GM13976 (cell line): ENCODE data around the gene LIPA.

ENCODE experiments used
- DNase-seq: peaks from one replicate; pipeline ENCODE4 v3.0.0; 2012; ENCODE audit warnings: low spot score
- in situ Hi-C: fragments of 300-500 bp; cut with MboI; formaldehyde crosslinking; loops from one replicate; pipeline ENCODE4 v1.12.0; 2022; ENCODE audit warnings: low sequenced_read_pairs, mixed read lengths, inconsistent platforms; ENCODE audit not compliant: unreplicated experiment
- TF ChIP-seq, protein P1 (sequence below): IDR thresholded peaks from 2 replicates; pipeline ENCODE4 v1.5.1; 2012; ENCODE audit warnings: borderline replicate concordance, mild to moderate bottlenecking; ENCODE audit not compliant: insufficient read depth; ENCODE audit errors: extremely low read depth, missing control alignments, control extremely low read depth

The LIPA gene

GRCh38 chr10:89263091-89263490 lies 11.5 kb upstream of the LIPA start:
- TF ChIP-seq, protein P1, sequence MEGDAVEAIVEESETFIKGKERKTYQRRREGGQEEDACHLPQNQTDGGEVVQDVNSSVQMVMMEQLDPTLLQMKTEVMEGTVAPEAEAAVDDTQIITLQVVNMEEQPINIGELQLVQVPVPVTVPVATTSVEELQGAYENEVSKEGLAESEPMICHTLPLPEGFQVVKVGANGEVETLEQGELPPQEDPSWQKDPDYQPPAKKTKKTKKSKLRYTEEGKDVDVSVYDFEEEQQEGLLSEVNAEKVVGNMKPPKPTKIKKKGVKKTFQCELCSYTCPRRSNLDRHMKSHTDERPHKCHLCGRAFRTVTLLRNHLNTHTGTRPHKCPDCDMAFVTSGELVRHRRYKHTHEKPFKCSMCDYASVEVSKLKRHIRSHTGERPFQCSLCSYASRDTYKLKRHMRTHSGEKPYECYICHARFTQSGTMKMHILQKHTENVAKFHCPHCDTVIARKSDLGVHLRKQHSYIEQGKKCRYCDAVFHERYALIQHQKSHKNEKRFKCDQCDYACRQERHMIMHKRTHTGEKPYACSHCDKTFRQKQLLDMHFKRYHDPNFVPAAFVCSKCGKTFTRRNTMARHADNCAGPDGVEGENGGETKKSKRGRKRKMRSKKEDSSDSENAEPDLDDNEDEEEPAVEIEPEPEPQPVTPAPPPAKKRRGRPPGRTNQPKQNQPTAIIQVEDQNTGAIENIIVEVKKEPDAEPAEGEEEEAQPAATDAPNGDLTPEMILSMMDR = no peak
- DNase-seq = no peak

GRCh38 chr10:89262086-89263051 lies 10.8 kb upstream of the LIPA start:
- DNase-seq = no peak
- in situ Hi-C loops = no loop called here
- TF ChIP-seq, protein P1 = no peak

More at GRCh38 chr10:89263091-89263490, 11.5 kb upstream of the LIPA start:
- in situ Hi-C loops = no loop called here

DNA sequence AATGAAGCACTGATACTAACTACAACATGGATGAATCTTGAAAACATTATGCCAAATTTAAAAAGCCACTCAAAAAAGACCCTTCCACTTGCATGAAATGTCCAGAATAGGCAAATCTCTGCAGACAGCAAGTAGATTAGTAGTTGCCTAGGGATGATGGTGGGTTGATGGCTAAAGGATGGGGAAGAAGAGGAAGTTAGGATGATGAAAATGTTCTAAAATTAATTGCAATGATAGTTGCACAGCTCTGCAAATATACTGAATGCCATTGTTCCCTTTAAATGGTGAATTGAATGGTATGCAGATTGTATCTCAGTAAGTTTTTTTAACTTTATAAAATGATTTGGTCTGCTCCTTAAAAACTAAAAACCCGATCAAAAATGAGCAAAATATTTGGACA lies 7.3 kb upstream of the LIPA start:
- in situ Hi-C loops = no loop called here
- TF ChIP-seq, protein P1 = no peak

GRCh38 chr10:89257581-89257980 lies 6.0 kb upstream of the LIPA start:
- TF ChIP-seq, protein P1 = no peak
- no peak for DNase-seq
- in situ Hi-C loops = no loop called here

More for the DNA sequence above, 7.3 kb upstream of the LIPA start:
- DNase-seq = no peak

- in situ Hi-C loops = no loop called here
- DNase-seq = no peak
- TF ChIP-seq, protein P1 = no peak
Measured at GRCh38 chr10:89256962-89257361, 5.4 kb upstream of the LIPA start.

DNA sequence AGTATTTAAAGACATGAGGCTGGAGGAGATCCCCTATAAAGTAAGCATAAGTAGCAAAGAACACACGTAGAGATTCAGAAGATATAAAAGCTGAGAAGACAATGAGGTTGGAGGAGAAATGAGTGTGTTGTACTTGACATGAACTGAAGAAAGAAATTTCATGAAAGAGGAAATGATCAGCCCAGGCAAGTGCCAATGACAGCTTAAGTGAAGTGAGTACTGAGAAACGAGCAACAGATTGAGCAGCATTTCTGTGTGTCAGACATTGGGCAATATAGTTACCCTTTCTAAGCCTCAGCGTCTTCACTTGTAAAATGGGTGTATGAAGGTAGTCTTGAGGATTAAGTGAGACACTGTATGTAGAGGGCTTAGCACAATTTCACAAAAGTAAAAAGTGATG lies 4.8 kb upstream of the LIPA start:
- DNase-seq = no peak
- TF ChIP-seq, protein P1 = no peak
- in situ Hi-C loops = no loop called here
